BJ (cell line): ENCODE results near the gene DDX17. TPM values are rescaled to one million over a fixed set of nuclear protein-coding genes. Genes with fewer than 3 reads are reported as not detected.

Experiments
- CTCF ChIA-PET: fragments of 350-600 bp; formaldehyde crosslinking; extraction: SDS; loops from one replicate; lab custom pipeline; 2021; ENCODE audit warnings: antibody characterized with exemption, inconsistent platforms; lab: Yijun Ruan, JAX
- POLR2A ChIA-PET: fragments of 300-600 bp; sonication (Branson Sonifier 250); formaldehyde crosslinking; extraction: SDS; loops from one replicate; lab custom pipeline; 2021; ENCODE audit warnings: antibody characterized with exemption; lab: Charles Lee
- DNase-seq: peaks from one replicate; pipeline ENCODE4 v3.0.0-alpha.2; 2011; ENCODE audit warnings: low read depth
- H3K27me3 ChIP-seq: 2 replicates; pipeline ENCODE4 v1.6.0; 2011; ENCODE audit warnings: low read length; ENCODE audit not compliant: control insufficient read depth, insufficient read depth
- H3K36me3 ChIP-seq: 2 replicates; pipeline ENCODE4 v1.5.1; 2011; ENCODE audit warnings: low read length; ENCODE audit not compliant: control insufficient read depth, insufficient read depth
- H3K4me3 ChIP-seq: 2 replicates; pipeline ENCODE4 v1.5.1; 2011; ENCODE audit warnings: low read depth, mild to moderate bottlenecking, control low read depth, low read length
- polyA plus RNA-seq: library from polyadenylated mRNA; depleted of rRNA; stranded (reverse); fragments of >200 nt; gene quantifications from 2 replicates; pipeline ENCODE4 v1.2.3, GENCODE V29; 2011
- TF ChIP-seq, protein P1 (sequence below): IDR thresholded peaks from 2 replicates; pipeline ENCODE4 v1.5.1; 2011; ENCODE audit warnings: low read depth, mild to moderate bottlenecking, control low read depth, inconsistent platforms, low read length, moderate library complexity; ENCODE audit not compliant: insufficient read depth

DDX17 gene
- polyA plus RNA-seq, 1 experiment = 318 TPM

DNA sequence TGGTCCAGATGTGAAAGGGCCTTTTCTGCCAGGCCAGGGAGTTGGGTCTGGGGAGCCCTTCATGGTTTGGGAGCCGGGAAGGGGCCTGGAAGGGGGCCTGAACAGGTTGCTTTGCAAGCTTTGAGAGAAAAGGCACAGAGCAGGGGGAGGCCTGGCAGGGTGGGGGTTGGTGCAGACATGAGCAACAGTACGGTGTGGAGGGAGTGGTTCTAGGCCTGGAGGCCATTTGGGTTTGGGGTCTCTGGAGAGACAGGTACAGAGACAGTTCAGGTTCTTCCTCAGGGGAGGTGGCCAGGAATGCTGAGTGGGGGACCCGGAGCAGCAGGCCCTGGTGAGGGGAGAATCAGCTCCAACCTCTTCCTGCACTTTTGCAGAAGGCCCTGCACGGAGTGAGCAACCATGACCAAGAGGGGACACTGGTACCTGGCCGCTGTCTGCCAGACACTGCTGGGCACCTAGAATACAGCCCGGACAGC lies 36.8 kb downstream of the DDX17 start:
- CTCF ChIA-PET = interaction anchor here (1.2 to 1.7 kb wide), 4 partner anchors 11 to 417 kb away, joined by 3 to 7 read pairs (median 3); no protein-coding TSS in a partner anchor
- POLR2A ChIA-PET = no interaction called here
- DNase-seq = no peak
- Histone ChIP-seq H3K36me3 (no peaks in the 10 kb centered on the region), H3K4me3 (peak overlapping the region; percentile 100), H3K27me3 (peaks cover 2% of the 10 kb centered on the region)
- TF ChIP-seq, protein P1, sequence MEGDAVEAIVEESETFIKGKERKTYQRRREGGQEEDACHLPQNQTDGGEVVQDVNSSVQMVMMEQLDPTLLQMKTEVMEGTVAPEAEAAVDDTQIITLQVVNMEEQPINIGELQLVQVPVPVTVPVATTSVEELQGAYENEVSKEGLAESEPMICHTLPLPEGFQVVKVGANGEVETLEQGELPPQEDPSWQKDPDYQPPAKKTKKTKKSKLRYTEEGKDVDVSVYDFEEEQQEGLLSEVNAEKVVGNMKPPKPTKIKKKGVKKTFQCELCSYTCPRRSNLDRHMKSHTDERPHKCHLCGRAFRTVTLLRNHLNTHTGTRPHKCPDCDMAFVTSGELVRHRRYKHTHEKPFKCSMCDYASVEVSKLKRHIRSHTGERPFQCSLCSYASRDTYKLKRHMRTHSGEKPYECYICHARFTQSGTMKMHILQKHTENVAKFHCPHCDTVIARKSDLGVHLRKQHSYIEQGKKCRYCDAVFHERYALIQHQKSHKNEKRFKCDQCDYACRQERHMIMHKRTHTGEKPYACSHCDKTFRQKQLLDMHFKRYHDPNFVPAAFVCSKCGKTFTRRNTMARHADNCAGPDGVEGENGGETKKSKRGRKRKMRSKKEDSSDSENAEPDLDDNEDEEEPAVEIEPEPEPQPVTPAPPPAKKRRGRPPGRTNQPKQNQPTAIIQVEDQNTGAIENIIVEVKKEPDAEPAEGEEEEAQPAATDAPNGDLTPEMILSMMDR = no peak

DNA sequence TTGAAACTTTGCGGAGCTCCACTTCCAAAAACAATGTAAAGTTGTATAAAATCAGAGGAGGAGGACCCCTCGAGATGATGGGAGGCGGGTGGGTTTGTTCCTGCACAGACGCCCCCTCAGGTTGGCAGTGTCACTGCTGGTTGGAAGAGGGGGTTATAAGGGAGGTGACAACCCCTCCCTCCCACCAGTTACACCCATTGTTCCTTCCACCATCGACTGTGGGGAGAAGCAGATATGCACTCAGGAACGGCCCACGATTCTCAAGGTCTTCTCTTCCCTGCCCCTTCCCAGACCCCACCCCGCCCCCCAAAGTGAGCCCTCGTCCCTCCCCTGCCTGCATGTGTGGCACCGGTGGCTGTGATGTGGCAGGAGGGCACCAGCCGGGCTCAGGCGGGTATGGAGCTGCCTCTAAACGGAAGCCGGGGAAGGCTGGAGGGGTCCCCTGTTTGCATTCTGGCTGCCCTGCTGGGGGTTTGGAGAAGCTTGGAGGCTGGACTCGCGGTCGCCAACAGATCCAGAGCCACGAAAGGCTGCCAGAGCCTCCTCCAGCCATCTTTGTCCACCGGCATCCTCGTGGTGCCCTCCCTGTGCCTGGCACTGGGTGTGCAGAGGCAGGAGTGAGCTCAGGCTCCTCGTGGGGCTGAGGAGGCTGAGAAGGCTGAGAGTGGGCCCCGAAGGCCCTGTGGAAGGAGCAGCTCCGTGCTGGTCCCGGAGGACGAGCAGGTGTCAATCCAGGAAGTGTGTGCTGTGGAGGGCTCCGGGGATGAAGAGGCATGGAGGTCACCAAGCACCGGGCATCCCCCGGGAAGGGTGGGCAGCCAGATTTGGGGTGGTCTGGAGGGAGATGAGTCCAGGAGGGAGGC lies 37.4 kb downstream of the DDX17 start:
- ChIA-PET CTCF (interaction anchor here (1.2 to 1.7 kb wide), 4 partner anchors 11 to 416 kb away, joined by 3 to 7 read pairs (median 3); no protein-coding TSS in a partner anchor), POLR2A (no interaction called here)
- no peaks in the 10 kb centered on the region for H3K36me3 ChIP-seq
- peak overlapping the region; percentile 100 for H3K4me3 ChIP-seq
- TF ChIP-seq, protein P1 = peak; percentile 40; the same call in 1 of the 2 replicates
- DNase-seq = no peak
- peaks cover 2% of the 10 kb centered on the region for H3K27me3 ChIP-seq

DNA sequence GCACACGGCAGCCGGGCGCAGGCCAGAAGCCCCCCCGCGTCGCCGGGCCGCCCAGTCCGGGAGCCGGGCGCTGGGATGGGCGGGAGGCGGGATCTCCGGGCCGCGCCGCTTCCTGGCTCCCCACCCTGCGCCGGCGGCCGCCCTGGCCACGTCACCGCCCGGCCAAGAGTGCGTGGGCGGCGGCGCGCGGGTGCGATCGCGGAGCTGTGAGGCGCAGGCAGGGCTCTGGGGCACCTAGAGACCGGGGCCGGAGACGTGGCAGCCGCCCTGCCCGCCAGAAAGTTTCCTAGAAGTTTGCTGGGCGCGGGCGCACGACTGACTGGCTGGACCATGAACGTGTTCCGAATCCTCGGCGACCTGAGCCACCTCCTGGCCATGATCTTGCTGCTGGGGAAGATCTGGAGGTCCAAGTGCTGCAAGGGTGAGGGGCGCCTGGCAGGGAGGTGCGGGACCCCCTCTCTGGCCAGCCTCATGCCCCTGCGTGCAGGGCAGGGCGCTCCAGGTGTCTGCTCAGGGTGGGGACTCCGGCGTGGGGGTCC lies 38.1 kb downstream of the DDX17 start, which contains the start of gene KDELR3:
Gene KDELR3, plus strand, starts transcription at position 193 of the 539 bp plus-strand sequence. Its CDS starts 138 bp downstream, at position 331.
- Histone ChIP-seq H3K4me3 (peak within 1 kb of the TSS; percentile 100), H3K27me3 (peaks cover 2% of the 10 kb centered on the region), H3K36me3 (no peaks in the 10 kb centered on the region)
- DNase-seq = no peak
- TF ChIP-seq, protein P1 = no peak
- POLR2A ChIA-PET = no interaction called here
- CTCF ChIA-PET = interaction anchor here (0.7 to 1.7 kb wide), 3 partner anchors 12 to 398 kb away, joined by 3 to 7 read pairs (median 3); no protein-coding TSS in a partner anchor

DNA sequence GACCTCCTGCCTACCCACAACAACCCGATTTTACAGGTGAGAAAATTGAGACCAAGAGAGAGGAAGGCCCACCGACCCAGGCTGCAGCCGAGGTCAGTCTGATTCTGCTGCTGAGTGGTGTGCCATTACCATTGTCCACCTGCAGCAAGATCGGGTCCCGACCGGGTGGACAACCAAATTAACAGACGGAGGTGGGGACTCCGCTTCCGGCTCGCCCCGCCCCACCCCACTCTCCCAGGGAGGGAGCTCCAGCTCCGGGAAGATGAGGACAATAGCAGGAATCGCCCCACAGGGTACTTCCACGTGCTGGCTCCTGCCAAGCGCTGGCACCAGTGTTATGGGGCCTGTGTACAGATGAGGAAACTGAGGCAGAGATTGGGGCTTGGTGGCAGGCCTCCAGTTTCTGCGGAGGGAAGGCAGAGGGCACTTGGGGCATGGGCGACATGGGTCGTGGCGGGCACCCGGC lies 38.6 kb downstream of the DDX17 start:
- ChIA-PET POLR2A (no interaction called here), CTCF (interaction anchor here (0.7 kb wide), 1 partner anchor 398 kb away, joined by 3 read pairs; no protein-coding TSS in a partner anchor)
- Histone ChIP-seq H3K27me3 (peaks cover 2% of the 10 kb centered on the region), H3K36me3 (no peaks in the 10 kb centered on the region), H3K4me3 (peak overlapping the region; percentile 100)
- DNase-seq = no peak
- TF ChIP-seq, protein P1 = no peak
